K562 (cell line): ENCODE measurements around the gene RNF187. TPM values are rescaled to one million over a fixed set of nuclear protein-coding genes. Genes with fewer than 3 reads are reported as not detected.

Experiments used
- ATAC-seq: fragments of 200-7000 bp; cut with Tn5 transposase; 3 replicates; pipeline ENCODE4 v1.9.1; 2020; ENCODE audit warnings: moderate library complexity
- BruUV-seq: library from RNA; stranded (reverse); fragments of 400-500 nt; replicated peaks from 2 replicates; lab custom pipeline; 2021; lab: Mats Ljungman, UMichigan
- CTCF ChIA-PET: fragments of 300-600 bp; formaldehyde crosslinking; extraction: SDS; loops from one replicate; lab custom pipeline; 2021; ENCODE audit warnings: low intra/inter-chr PET ratio; lab: Yijun Ruan, JAX
- POLR2A ChIA-PET: fragments of 300-600, 350-650 bp; sonication (Branson Sonifier 250); formaldehyde crosslinking; extraction: SDS; loops from one replicate; lab custom pipeline; 2021; ENCODE audit warnings: antibody characterized with exemption, inconsistent platforms; lab: Yijun Ruan, JAX
- DNase-seq, 4 experiments: peaks; one replicate each; pipeline versions ENCODE4 v3.0.0 to v3.0.0-alpha.2; 2011 to 2018; ENCODE audit warnings: low spot score in 3 of 4, mixed read lengths in 3 of 4; ENCODE audit errors: extremely low read depth in 1 of 4
- FAIRE-seq: peaks from 2 replicates; lab custom pipeline; 2011; peaks lifted over from hg19 to GRCh38; lab: Jason Lieb, UNC
- H2AFZ ChIP-seq: 2 replicates; pipeline ENCODE4 v1.6.0; 2011; ENCODE audit warnings: low read depth, low read length, control low read depth, inconsistent platforms
- H3K27ac ChIP-seq: fragments of 200-600 bp; 3 replicates; pipeline ENCODE4 v1.8.0; 2011; ENCODE audit warnings: low read depth, mild to moderate bottlenecking, control low read depth, inconsistent platforms, low read length, moderate library complexity, mixed read lengths; ENCODE audit errors: extremely low read depth
- H3K27me3 ChIP-seq, 2 experiments: fragments of 300-600 bp in 1 of 2; 2 replicates in 1 of 2; 3 replicates in 1 of 2; pipeline versions ENCODE4 v1.6.0 to v1.8.0; 2011; ENCODE audit warnings: inconsistent platforms in 2 of 2, low read length in 2 of 2, mild to moderate bottlenecking in 1 of 2, mixed read lengths in 1 of 2, moderate library complexity in 1 of 2; ENCODE audit not compliant: control insufficient read depth in 2 of 2, insufficient read depth in 2 of 2
- H3K36me3 ChIP-seq: fragments of 300-600 bp; 3 replicates; pipeline ENCODE4 v1.8.0; 2011; ENCODE audit warnings: mild to moderate bottlenecking, low read length, inconsistent platforms; ENCODE audit not compliant: control insufficient read depth, insufficient read depth
- H3K4me1 ChIP-seq, 2 experiments: fragments of 200-600 bp in 1 of 2; replicated peaks in 1 of 2; 2 replicates in 1 of 2; 3 replicates in 1 of 2; pipeline versions ENCODE4 v1.5.1 to v1.8.0; 2011; ENCODE audit warnings: inconsistent platforms in 2 of 2, low read length in 2 of 2, mild to moderate bottlenecking in 1 of 2, mixed read lengths in 1 of 2, moderate library complexity in 1 of 2; ENCODE audit not compliant: control insufficient read depth in 2 of 2, insufficient read depth in 2 of 2
- H3K4me2 ChIP-seq: 2 replicates; pipeline ENCODE4 v1.6.1; 2011; ENCODE audit warnings: low read length, control low read depth, inconsistent platforms, mixed read lengths; ENCODE audit not compliant: insufficient read depth
- H3K4me3 ChIP-seq: fragments of 200-600 bp; sonication (generic), shearing (Covaris generic); 2 replicates; pipeline ENCODE4 v1.5.1; 2016; ENCODE audit warnings: control low read depth, inconsistent platforms
- H3K79me2 ChIP-seq: fragments of 200-600 bp; 3 replicates; pipeline ENCODE4 v1.8.0; 2011; ENCODE audit warnings: low read length, inconsistent platforms; ENCODE audit not compliant: control insufficient read depth, insufficient read depth
- H3K9ac ChIP-seq, 2 experiments: 2 replicates each; pipeline versions ENCODE4 v1.6.0 to v1.6.1; 2011; ENCODE audit warnings: low read depth in 2 of 2, low read length in 2 of 2, control low read depth in 1 of 2, inconsistent platforms in 1 of 2, mild to moderate bottlenecking in 1 of 2, mixed read lengths in 1 of 2; ENCODE audit not compliant: insufficient read depth in 1 of 2
- H3K9me1 ChIP-seq: one replicate; pipeline ENCODE4 v1.6.0; 2011; ENCODE audit warnings: inconsistent platforms, mild to moderate bottlenecking, low read length, moderate library complexity; ENCODE audit not compliant: control insufficient read depth, insufficient read depth
- H3K9me3 ChIP-seq: replicated peaks from 2 replicates; pipeline ENCODE4 v1.5.1; 2011; ENCODE audit warnings: low read depth, low read length, inconsistent platforms; ENCODE audit not compliant: control insufficient read depth, insufficient read depth
- H4K20me1 ChIP-seq: replicated peaks from 2 replicates; pipeline ENCODE4 v1.6.1; 2011; ENCODE audit warnings: low read length, inconsistent platforms, mixed read lengths; ENCODE audit not compliant: control insufficient read depth, insufficient read depth
- AFF4 ChIP-seq: sonication (generic); formaldehyde crosslinking; IDR thresholded peaks from 2 replicates; pipeline ENCODE4 v1.8.0; 2023; ENCODE audit warnings: mild to moderate bottlenecking, missing genetic modification reagents
- CHCHD3 ChIP-seq: fragments of 250-450 bp; sonication (Bioruptor Pico); IDR thresholded peaks from 2 replicates; pipeline ENCODE4 v2.1.2; 2022; ENCODE audit warnings: mild to moderate bottlenecking
- MEIS2 ChIP-seq: fragments of 450-650 bp; IDR thresholded peaks from 2 replicates; pipeline ENCODE4 v1.6.1; 2014; ENCODE audit warnings: mild to moderate bottlenecking; ENCODE audit not compliant: partially characterized antibody
- NCOR1 ChIP-seq: fragments of 450-650 bp; IDR thresholded peaks from 2 replicates; pipeline ENCODE4 v1.6.1; 2016; ENCODE audit warnings: mild to moderate bottlenecking, moderate library complexity
- PCBP1 ChIP-seq: fragments of 200-400 bp; formaldehyde crosslinking; IDR thresholded peaks from 2 replicates; pipeline ENCODE4 v1.6.1; 2018; ENCODE audit warnings: mild to moderate bottlenecking, low read depth, low read length; ENCODE audit not compliant: poor library complexity, severe bottlenecking
- PYGO2 ChIP-seq: fragments of 450-650 bp; IDR thresholded peaks from 2 replicates; pipeline ENCODE4 v1.6.1; 2016; ENCODE audit warnings: mild to moderate bottlenecking, missing genetic modification characterization, moderate library complexity, missing compliant biosample characterization
- RAD21 ChIP-seq, 2 experiments: fragments of 250-450 bp in 1 of 2; fragments of 450-650 bp in 1 of 2; sonication (Bioruptor Pico) in 1 of 2; formaldehyde crosslinking in 1 of 2; IDR thresholded peaks in 1 of 2; conservative IDR thresholded peaks in 1 of 2; 2 replicates each; pipeline versions ENCODE4 v1.4.0 to v1.8.0; 2020 to 2022; ENCODE audit warnings: mild to moderate bottlenecking in 2 of 2, moderate library complexity in 1 of 2
- SMAD1 ChIP-seq: fragments of 150-350 bp; IDR thresholded peaks from 2 replicates; pipeline ENCODE4 v1.6.1; 2014; ENCODE audit warnings: low read length, low read depth; ENCODE audit not compliant: partially characterized antibody
- TAF7 ChIP-seq: fragments of 450-650 bp; IDR thresholded peaks from 2 replicates; pipeline ENCODE4 v1.6.1; 2016; ENCODE audit warnings: missing genetic modification characterization, missing compliant biosample characterization
- TCF3 ChIP-seq: sonication (generic); formaldehyde crosslinking; IDR thresholded peaks from 2 replicates; pipeline ENCODE4 v1.4.0; 2020; ENCODE audit warnings: mild to moderate bottlenecking, missing genetic modification reagents
- TEAD4 ChIP-seq, 2 experiments: sonication (generic) in 1 of 2; formaldehyde crosslinking in 1 of 2; IDR thresholded peaks; 2 replicates each; pipeline versions ENCODE4 v1.6.1 to v1.8.0; 2012 to 2022; ENCODE audit warnings: borderline replicate concordance in 1 of 2, inconsistent platforms in 1 of 2, low read length in 1 of 2, mild to moderate bottlenecking in 1 of 2, missing genetic modification reagents in 1 of 2
- USF2 ChIP-seq: sonication (generic); formaldehyde crosslinking; IDR thresholded peaks from 2 replicates; pipeline ENCODE4 v1.5.0; 2020; ENCODE audit warnings: missing genetic modification reagents
- XRCC5 ChIP-seq: fragments of 200-400 bp; formaldehyde crosslinking; IDR thresholded peaks from 2 replicates; pipeline ENCODE4 v1.6.1; 2017; ENCODE audit warnings: low read depth, mild to moderate bottlenecking, low read length
- ZC3H4 ChIP-seq: sonication (generic); formaldehyde crosslinking; IDR thresholded peaks from 2 replicates; pipeline ENCODE4 v1.9.0; 2021; ENCODE audit warnings: missing genetic modification reagents, borderline replicate concordance
- ZNF146 ChIP-seq: IDR thresholded peaks from one replicate; pipeline ENCODE4 v1.6.1; 2018; ENCODE audit warnings: missing compliant biosample characterization; ENCODE audit not compliant: unreplicated experiment
- ZNF589 ChIP-seq: fragments of 200-800 bp; sonication (Bioruptor generic); IDR thresholded peaks from 2 replicates; pipeline ENCODE4 v1.6.1; 2016; ENCODE audit warnings: low read depth, missing genetic modification characterization, missing compliant biosample characterization
- WGBS: fragments of 100-300 bp; shearing (Covaris generic); methylation state at CpG from one replicate; pipeline ENCODE4 v1.1.6; 2016; ENCODE audit warnings: low coverage, mixed read lengths; ENCODE audit not compliant: insufficient coverage; ENCODE audit errors: missing lambda C conversion rate; 5-methylcytosine and 5-hydroxymethylcytosine counted together
- in situ Hi-C: fragments of 300-500 bp; cut with MboI; formaldehyde crosslinking; loops from 4 replicates; pipeline ENCODE4 v1.15.0; 2018; ENCODE audit warnings: inconsistent platforms, mixed read lengths
- intact Hi-C: fragments of 100-400 bp; cut with micrococcal nuclease; formaldehyde crosslinking; loops from 2 replicates; pipeline ENCODE4 v1.14.2; 2022
- polyA plus RNA-seq, 8 experiments: library from polyadenylated mRNA; depleted of rRNA in 4 of 8; stranded (reverse) in 5 of 8; unstranded in 3 of 8; fragments of >200 nt; fragmentation: Nextera tagmentation in 2 of 8; fragmentation: Illumina TruSeq in 1 of 8; extraction: Ambion mirVana in 2 of 8; extraction: Trizol in 1 of 8; gene quantifications; 2 replicates each; pipeline versions ENCODE4 v1.2.1 to v1.2.3, GENCODE V29; 2011 to 2014; ENCODE audit warnings: inconsistent platforms in 1 of 8, missing spikeins in 1 of 8
- total RNA-seq, 7 experiments: library from RNA; depleted of rRNA in 6 of 7; stranded (reverse); fragments of >200 nt in 6 of 7; fragmentation: Illumina TruSeq in 2 of 7; extraction: Trizol in 2 of 7; gene quantifications; 2 replicates each; pipeline versions ENCODE4 v1.2.1 to v1.2.3, GENCODE V29; 2011 to 2021; ENCODE audit warnings: low replicate concordance in 1 of 7

RNF187 gene
- total and polyA plus RNA-seq, 9 of the 15 experiments (the other 6 are each of a cell fraction or from before 2014, with no cell fraction given): 2.3 to 119 (median 41.9) TPM

GRCh38 chr1:228454238-228454637, 32.9 kb upstream of the RNF187 start (continued):
- no peak for TF ChIP-seq SMAD1
- no peak for TF ChIP-seq USF2 (CRISPR knock-in tag)
- TF ChIP-seq MEIS2: peak; percentile 14
- peak; percentile 36 for TF ChIP-seq NCOR1
- peak; percentile 68 for TF ChIP-seq TCF3 (CRISPR knock-in tag)
- TF ChIP-seq ZNF146 (CRISPR knock-in tag): peak; percentile 56
- peak; percentile 74 for TF ChIP-seq TEAD4 (IDR thresholded peaks at IDR 0.05; ENCODE audit: low read length)
- no peak for TF ChIP-seq TEAD4 (CRISPR knock-in tag; IDR thresholded peaks at IDR 0.05; ENCODE audit: borderline replicate concordance)

DNA sequence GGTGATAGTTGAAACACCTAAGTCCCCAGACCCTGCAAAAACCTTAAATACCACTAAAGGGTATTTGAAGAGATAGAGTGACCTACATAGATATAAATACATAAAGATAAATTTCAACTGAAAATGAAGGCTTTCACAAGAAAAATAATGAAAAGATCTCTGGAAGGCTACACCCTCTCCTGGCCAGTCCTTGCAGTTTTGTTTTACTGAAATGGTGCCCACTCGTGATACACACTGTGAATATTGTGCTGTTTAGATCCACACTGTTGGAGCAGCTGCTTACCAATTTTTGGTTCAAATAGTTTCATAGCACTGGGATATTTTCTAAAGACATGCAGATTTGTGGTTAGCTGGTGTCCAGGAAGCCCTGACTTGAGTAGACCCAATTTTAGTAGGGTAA, 31.5 kb upstream of the RNF187 start:
- BruUV-seq: no TSS peak
- H3K9ac ChIP-seq: peak overlapping the region; percentile 15 to 95; a peak in 2 of 4 replicates
- H3K4me2 ChIP-seq: peak overlapping the region; percentile 99
- TF ChIP-seq ZNF589 (CRISPR knock-in tag): no peak
- no peak for TF ChIP-seq TAF7
- TF ChIP-seq PCBP1: no peak
- peak; percentile 57 to 60 for TF ChIP-seq RAD21 (CRISPR knock-in tag; conservative IDR thresholded peaks at IDR 0.05 in 1 of 2, IDR thresholded peaks at IDR 0.05 in 1 of 2)
- 0 out of 2 replicates have a peak, but pooled peaks have one; percentile 29 for TF ChIP-seq AFF4 (CRISPR knock-in tag)
- no peak for TF ChIP-seq XRCC5
- TF ChIP-seq CHCHD3 (CRISPR knock-in tag): no peak
- TF ChIP-seq ZC3H4 (CRISPR knock-in tag): 0 out of 2 replicates have a peak, but pooled peaks have one; percentile 2
- TF ChIP-seq PYGO2: no peak

More for the DNA sequence above, 31.5 kb upstream of the RNF187 start:
- Histone ChIP-seq H3K27me3 (no peaks in the 10 kb centered on the region), H2AFZ (no peak overlapping the region), H3K9me3 (no peaks in the 10 kb centered on the region), H3K4me1 (peaks cover 37 to 46% of the 10 kb centered on the region in 2 experiments), H3K4me3 (peak overlapping the region; percentile 61), H4K20me1 (no peaks in the 10 kb centered on the region; the same call in 1 of the 2 replicates), H3K36me3 (peaks cover 26% of the 10 kb centered on the region), H3K79me2 (peaks cover 49% of the 10 kb centered on the region), H3K27ac (peak overlapping the region; percentile 2; the same call in 1 of the 3 replicates), H3K9me1 (peaks cover 15% of the 10 kb centered on the region)
- peak in 1 of 4 experiments; percentile 44 for DNase-seq
- ChIA-PET CTCF (interaction anchor here (0.6 to 1.0 kb wide), 2 partner anchors 27 to 59 kb away, joined by 3 to 4 read pairs; no protein-coding TSS in a partner anchor), POLR2A (interaction anchor here (1.1 to 6.4 kb wide), 13 partner anchors 9 to 372 kb away, joined by 3 to 64 read pairs (median 7); partner anchors contain the start of genes RNF187 and TRIM11)
- intact Hi-C loops: loop anchor here (1.0 to 5.0 kb wide), 5 partner anchors 31 to 325 kb away; partner anchors contain the start of gene RNF187
- no peak for ATAC-seq
- WGBS: 0% methylated on average over 1 of the region's 1 CpG
- in situ Hi-C loops: loop anchor here (10.0 kb wide), 1 partner anchor 111 kb away; no protein-coding TSS in a partner anchor
- FAIRE-seq: no peak
